Glutamatergic neuron (in vitro differentiated cells): ENCODE measurements around the gene C6orf89. TPM values are rescaled to one million over a fixed set of nuclear protein-coding genes. Genes with fewer than 3 reads are reported as not detected.

Experiments
- DNase-seq: peaks from one replicate; pipeline ENCODE4 v3.0.0; 2022
- H3K27ac Mint-ChIP-seq: one replicate; pipeline ENCODE4 v1.8.0; 2020; ENCODE audit warnings: mild to moderate bottlenecking, mixed read lengths, inconsistent platforms; ENCODE audit not compliant: unreplicated experiment
- H3K27me3 Mint-ChIP-seq: one replicate; pipeline ENCODE4 v1.8.0; 2020; ENCODE audit warnings: mild to moderate bottlenecking, moderate library complexity, mixed read lengths, inconsistent platforms; ENCODE audit not compliant: unreplicated experiment
- H3K36me3 Mint-ChIP-seq: one replicate; pipeline ENCODE4 v1.8.0; 2020; ENCODE audit warnings: mild to moderate bottlenecking, mixed read lengths, inconsistent platforms; ENCODE audit not compliant: unreplicated experiment
- H3K4me1 Mint-ChIP-seq: one replicate; pipeline ENCODE4 v1.8.0; 2020; ENCODE audit warnings: mild to moderate bottlenecking, low read depth, mixed read lengths, inconsistent platforms; ENCODE audit not compliant: unreplicated experiment
- H3K4me3 Mint-ChIP-seq: one replicate; pipeline ENCODE4 v1.8.0; 2020; ENCODE audit warnings: mild to moderate bottlenecking, mixed read lengths, inconsistent platforms; ENCODE audit not compliant: unreplicated experiment
- H3K9me3 Mint-ChIP-seq: one replicate; pipeline ENCODE4 v1.8.0; 2020; ENCODE audit warnings: mild to moderate bottlenecking, moderate library complexity, mixed read lengths, inconsistent platforms; ENCODE audit not compliant: unreplicated experiment
- total RNA-seq: library from RNA; stranded (reverse); fragmentation: NEBNext Ultra II Directional; extraction: Animal tissue kit (Norgen Biotek cat#: 25700); gene quantifications from one replicate; pipeline ENCODE4 v1.2.1, GENCODE V29; 2021; ENCODE audit not compliant: unreplicated experiment
- TF ChIP-seq, protein P1 (sequence below): fragments of 200-600 bp; sonication (generic); IDR thresholded peaks from one replicate; pipeline ENCODE4 v1.5.0; 2021; ENCODE audit not compliant: partially characterized antibody, unreplicated experiment

C6orf89 gene
- total RNA-seq, 1 donor from 2014 or later = 57.0 TPM

DNA sequence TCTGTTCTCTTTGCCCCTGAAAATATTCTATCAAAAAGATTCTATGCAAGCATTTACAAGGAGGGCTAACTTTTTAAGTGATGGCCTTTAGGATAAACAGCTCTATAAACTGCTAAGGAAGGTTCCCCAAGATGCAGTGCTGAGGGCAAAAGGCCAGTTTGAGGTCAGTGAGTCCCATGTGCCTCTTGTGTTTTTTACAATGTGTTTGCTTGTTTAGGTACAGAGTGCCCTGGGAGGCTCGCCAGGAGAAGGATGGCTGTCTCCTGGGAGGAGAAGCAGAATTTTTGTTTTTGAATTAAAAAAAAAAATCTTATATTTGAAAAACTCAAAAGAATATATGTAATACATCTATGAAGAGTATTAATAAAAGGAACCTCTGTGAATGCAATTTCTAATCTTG, 87.4 kb downstream of the C6orf89 start:
- TF ChIP-seq, protein P1, sequence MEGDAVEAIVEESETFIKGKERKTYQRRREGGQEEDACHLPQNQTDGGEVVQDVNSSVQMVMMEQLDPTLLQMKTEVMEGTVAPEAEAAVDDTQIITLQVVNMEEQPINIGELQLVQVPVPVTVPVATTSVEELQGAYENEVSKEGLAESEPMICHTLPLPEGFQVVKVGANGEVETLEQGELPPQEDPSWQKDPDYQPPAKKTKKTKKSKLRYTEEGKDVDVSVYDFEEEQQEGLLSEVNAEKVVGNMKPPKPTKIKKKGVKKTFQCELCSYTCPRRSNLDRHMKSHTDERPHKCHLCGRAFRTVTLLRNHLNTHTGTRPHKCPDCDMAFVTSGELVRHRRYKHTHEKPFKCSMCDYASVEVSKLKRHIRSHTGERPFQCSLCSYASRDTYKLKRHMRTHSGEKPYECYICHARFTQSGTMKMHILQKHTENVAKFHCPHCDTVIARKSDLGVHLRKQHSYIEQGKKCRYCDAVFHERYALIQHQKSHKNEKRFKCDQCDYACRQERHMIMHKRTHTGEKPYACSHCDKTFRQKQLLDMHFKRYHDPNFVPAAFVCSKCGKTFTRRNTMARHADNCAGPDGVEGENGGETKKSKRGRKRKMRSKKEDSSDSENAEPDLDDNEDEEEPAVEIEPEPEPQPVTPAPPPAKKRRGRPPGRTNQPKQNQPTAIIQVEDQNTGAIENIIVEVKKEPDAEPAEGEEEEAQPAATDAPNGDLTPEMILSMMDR = no peak
- DNase-seq = no peak
- peaks cover 2% of the 10 kb centered on the region for H3K27me3 Mint-ChIP-seq
- H3K36me3 Mint-ChIP-seq = no peaks in the 10 kb centered on the region
- H3K27ac Mint-ChIP-seq = no peak overlapping the region
- no peaks in the 10 kb centered on the region for H3K4me1 Mint-ChIP-seq
- peaks cover 2% of the 10 kb centered on the region for H3K9me3 Mint-ChIP-seq
- no peak overlapping the region for H3K4me3 Mint-ChIP-seq

DNA sequence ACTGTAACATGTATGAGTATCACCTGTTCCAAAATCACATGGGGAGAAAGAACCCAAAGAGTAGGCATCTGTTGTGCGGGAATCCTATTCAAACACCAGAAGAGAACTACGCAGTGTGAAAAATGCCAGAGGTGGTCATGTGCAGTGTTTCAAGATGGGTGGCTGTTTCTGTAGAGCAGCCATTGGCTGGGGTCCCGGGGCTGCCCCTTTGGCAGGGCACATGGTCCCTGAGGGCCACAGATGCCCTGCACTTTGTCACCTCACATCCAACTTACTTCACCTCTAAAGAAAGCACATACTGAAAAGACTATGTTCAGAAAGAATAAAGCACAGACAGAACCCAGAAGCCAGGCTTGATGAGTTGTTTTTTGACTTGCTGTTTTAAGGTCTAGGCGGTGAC, 87.9 kb downstream of the C6orf89 start:
- TF ChIP-seq, protein P1 = no peak
- H3K36me3 Mint-ChIP-seq = no peaks in the 10 kb centered on the region
- H3K4me3 Mint-ChIP-seq = no peak overlapping the region
- DNase-seq = no peak
- H3K27ac Mint-ChIP-seq = no peak overlapping the region
- H3K9me3 Mint-ChIP-seq = peaks cover 2% of the 10 kb centered on the region
- H3K27me3 Mint-ChIP-seq = peaks cover 2% of the 10 kb centered on the region
- no peaks in the 10 kb centered on the region for H3K4me1 Mint-ChIP-seq

DNA sequence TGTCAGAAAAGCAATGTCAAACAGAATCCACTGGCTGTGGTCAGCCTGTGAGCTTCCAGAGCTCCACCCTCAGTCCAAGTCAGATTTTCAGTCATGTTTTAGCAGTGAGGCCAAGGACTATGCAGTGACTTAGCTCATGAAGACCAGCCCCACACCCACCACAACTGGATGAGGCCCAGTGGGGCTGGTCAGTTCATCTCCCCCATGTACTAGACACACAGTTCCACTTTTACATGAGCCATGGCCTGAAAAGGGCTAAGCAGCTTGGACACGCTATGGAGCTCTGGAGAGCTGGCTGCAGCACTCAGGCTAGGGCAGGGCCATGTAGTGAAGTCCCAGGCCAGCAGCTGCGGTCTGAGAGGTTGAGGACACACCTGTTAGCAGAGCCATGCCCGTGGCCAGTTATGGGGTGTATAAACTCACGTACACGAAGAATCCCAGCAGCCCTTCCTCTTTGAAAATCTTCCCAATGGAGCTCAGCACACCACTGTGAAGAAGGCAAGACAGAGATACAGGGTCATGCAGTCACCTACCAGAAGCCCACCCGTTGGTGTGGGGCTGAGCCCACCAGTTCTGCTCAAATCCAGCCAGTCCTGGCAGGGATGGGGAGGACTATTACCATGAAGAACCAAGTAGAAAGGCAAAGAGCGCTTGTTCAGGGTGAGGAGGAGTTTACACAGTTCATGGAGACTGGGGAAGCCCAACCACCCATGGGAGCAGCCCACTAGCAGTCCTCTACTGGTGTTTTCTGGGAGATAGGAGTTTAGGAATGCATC, 89.7 kb downstream of the C6orf89 start:
- H3K4me3 Mint-ChIP-seq = no peak overlapping the region
- no peak overlapping the region for H3K27ac Mint-ChIP-seq
- TF ChIP-seq, protein P1 = no peak
- H3K27me3 Mint-ChIP-seq = peaks cover 2% of the 10 kb centered on the region
- H3K36me3 Mint-ChIP-seq = no peaks in the 10 kb centered on the region
- DNase-seq = no peak
- peaks cover 1% of the 10 kb centered on the region for H3K9me3 Mint-ChIP-seq
- H3K4me1 Mint-ChIP-seq = peaks cover 17% of the 10 kb centered on the region

DNA sequence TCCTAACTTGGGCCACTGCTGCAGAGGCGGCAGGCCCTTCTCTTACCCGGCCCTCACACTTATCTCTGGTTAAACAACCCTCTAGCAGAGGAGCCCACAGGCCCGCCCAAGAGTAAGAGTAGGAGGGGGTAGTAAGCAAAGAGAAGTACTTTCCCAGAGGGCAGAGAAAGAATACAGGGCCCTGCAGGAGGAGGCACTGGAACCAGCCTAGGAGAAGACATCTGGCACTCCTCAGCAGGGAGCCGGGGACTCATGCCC, 90.2 kb downstream of the C6orf89 start:
- no peak for DNase-seq
- Mint-ChIP-seq H3K36me3 (no peaks in the 10 kb centered on the region), H3K4me3 (no peak overlapping the region), H3K4me1 (peaks cover 21% of the 10 kb centered on the region), H3K27me3 (peaks cover 2% of the 10 kb centered on the region), H3K27ac (no peak overlapping the region), H3K9me3 (peaks cover 3% of the 10 kb centered on the region)
- TF ChIP-seq, protein P1 = no peak

DNA sequence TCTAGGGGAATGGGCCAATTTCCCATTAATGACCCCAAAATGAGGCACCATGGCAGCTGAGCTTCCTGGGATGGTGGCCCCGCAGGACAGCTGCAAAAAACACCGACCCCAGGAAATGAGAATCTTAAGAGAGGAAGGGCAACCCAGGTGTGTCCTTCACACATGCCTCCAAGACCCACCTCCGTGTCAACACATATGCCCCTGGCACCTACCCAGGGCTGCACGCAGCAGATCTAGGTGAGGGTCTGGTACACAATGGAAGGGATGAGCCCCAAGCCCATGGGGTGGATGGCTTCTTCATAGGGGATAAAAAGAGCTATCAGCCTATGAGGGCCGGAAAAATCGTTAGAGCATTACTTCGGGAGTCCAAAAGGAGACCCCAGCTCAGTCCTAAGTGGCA, 90.8 kb downstream of the C6orf89 start:
- H3K4me1 Mint-ChIP-seq = peaks cover 25% of the 10 kb centered on the region
- no peak overlapping the region for H3K27ac Mint-ChIP-seq
- H3K36me3 Mint-ChIP-seq = no peaks in the 10 kb centered on the region
- peaks cover 2% of the 10 kb centered on the region for H3K27me3 Mint-ChIP-seq
- peaks cover 3% of the 10 kb centered on the region for H3K9me3 Mint-ChIP-seq
- no peak for DNase-seq
- H3K4me3 Mint-ChIP-seq = no peak overlapping the region
- TF ChIP-seq, protein P1 = no peak
